Peyer's patch (tissue), 4 donors: ENCODE measurements around the gene POMT1. TPM values are rescaled to one million over a fixed set of nuclear protein-coding genes. Genes with fewer than 3 reads are reported as not detected.

Experiments used
- DNase-seq, 3 donors: peaks; one replicate each; pipeline ENCODE4 v3.0.0-alpha.2; 2017 to 2019
- H3K27ac ChIP-seq, 4 donors: fragments of 200-600 bp; sonication (generic); one replicate each; pipeline ENCODE4 v1.5.1; 2016 to 2019
- H3K27me3 ChIP-seq, 2 donors: fragments of 200-600 bp; sonication (generic); one replicate each; pipeline ENCODE4 v1.5.1; 2019
- H3K36me3 ChIP-seq, 3 donors: fragments of 200-600 bp; sonication (generic); one replicate each; pipeline ENCODE4 v1.5.1; 2016 to 2019
- H3K4me1 ChIP-seq, 4 donors: fragments of 200-600 bp; sonication (generic); one replicate each; pipeline ENCODE4 v1.5.1; 2016 to 2019
- H3K4me3 ChIP-seq, 4 donors: fragments of 200-600 bp; sonication (generic); 1 replicate in 3 of 4; 2 replicates in 1 of 4; pipeline ENCODE4 v1.5.1; 2016 to 2019; ENCODE audit warnings: mild to moderate bottlenecking in 1 of 4
- H3K9me3 ChIP-seq, 4 donors: fragments of 200-600 bp; sonication (generic); one replicate each; pipeline ENCODE4 v1.5.1; 2016 to 2019; ENCODE audit warnings: mild to moderate bottlenecking in 1 of 4
- POLR2A ChIP-seq, 2 donors: fragments of 450-650 bp; IDR thresholded peaks; one replicate each; pipeline ENCODE4 v1.5.1; 2017; ENCODE audit warnings: antibody characterized with exemption in 2 of 2, mild to moderate bottlenecking in 2 of 2, moderate library complexity in 2 of 2
- small RNA-seq, 2 donors: library from RNA; depleted of rRNA; stranded (forward); fragments of <200 nt; gene quantifications; one replicate each; pipeline ENCODE3, GENCODE V24; 2016
- total RNA-seq, 4 donors: library from RNA; depleted of rRNA; stranded (reverse); fragments of >200 nt; gene quantifications; one replicate each; pipeline ENCODE4 v1.1.0, GENCODE V29; 2016
- TF ChIP-seq, protein P1 (sequence below), 6 experiments: fragments of 450-650 bp in 4 of 6; fragments of 200-600 bp in 2 of 6; sonication (generic) in 1 of 6; IDR thresholded peaks; one replicate each; pipeline ENCODE4 v1.5.1; 2017 to 2019; ENCODE audit warnings: antibody characterized with exemption in 6 of 6, mild to moderate bottlenecking in 3 of 6, moderate library complexity in 1 of 6

Gene POMT1
- total RNA-seq, 4 donors from 2014 or later, result 37.1 to 94.8 (median 46.1) TPM

DNA sequence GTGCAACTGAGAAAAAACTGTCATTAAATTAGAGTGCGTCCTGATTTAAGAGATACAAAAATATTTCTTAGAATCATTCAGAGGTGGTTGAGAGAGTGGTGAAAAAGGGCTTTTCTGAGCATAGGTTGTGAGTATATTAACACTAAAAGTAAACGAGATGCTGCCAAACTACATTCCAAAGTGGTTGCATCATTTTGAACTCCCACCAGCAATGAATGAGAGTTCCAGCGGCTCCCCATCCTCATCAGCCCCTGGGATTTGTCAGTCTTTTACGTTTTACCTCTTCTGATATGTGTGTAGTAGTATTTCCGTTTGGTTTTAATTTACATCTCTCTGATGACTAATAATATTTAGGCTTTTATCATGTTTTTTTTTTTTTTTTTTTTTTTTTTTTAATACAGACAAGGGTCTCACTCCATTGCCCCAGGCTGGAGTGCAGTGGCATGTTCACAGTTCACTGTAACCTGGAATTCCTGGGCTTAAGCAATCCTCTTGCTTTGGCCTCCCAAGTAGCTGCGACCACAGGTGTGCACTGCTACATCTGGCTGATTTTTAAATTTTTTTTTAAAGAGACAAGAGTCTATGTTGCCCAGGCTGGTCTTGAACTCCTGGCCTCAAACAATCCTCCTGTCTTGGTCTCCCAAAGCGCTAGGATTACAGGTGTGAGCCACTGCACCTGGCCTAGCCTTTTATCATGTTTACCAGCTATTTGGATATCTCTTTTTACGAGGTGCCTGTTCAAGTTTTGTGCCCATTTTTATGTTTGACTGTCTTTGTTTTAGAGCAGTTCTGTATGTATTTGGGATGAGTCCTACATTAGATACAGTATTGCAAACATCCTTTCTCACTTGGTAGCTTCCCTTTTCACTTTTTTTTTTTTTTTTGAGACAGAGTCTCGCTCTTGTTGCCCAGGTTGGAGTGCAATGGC, 59.6 kb downstream of the POMT1 start:
- no peak overlapping the region for H3K4me3 ChIP-seq
- no peaks in the 10 kb centered on the region for H3K27me3 ChIP-seq
- no peaks in the 10 kb centered on the region for H3K4me1 ChIP-seq
- TF ChIP-seq POLR2A (IDR thresholded peaks at IDR 0.05), result no peak
- TF ChIP-seq, protein P1, sequence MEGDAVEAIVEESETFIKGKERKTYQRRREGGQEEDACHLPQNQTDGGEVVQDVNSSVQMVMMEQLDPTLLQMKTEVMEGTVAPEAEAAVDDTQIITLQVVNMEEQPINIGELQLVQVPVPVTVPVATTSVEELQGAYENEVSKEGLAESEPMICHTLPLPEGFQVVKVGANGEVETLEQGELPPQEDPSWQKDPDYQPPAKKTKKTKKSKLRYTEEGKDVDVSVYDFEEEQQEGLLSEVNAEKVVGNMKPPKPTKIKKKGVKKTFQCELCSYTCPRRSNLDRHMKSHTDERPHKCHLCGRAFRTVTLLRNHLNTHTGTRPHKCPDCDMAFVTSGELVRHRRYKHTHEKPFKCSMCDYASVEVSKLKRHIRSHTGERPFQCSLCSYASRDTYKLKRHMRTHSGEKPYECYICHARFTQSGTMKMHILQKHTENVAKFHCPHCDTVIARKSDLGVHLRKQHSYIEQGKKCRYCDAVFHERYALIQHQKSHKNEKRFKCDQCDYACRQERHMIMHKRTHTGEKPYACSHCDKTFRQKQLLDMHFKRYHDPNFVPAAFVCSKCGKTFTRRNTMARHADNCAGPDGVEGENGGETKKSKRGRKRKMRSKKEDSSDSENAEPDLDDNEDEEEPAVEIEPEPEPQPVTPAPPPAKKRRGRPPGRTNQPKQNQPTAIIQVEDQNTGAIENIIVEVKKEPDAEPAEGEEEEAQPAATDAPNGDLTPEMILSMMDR (IDR thresholded peaks at IDR 0.05), result no peak
- no peak for DNase-seq
- no peaks in the 10 kb centered on the region for H3K36me3 ChIP-seq
- H3K27ac ChIP-seq, result no peak overlapping the region
- H3K9me3 ChIP-seq, result no peaks in the 10 kb centered on the region

DNA sequence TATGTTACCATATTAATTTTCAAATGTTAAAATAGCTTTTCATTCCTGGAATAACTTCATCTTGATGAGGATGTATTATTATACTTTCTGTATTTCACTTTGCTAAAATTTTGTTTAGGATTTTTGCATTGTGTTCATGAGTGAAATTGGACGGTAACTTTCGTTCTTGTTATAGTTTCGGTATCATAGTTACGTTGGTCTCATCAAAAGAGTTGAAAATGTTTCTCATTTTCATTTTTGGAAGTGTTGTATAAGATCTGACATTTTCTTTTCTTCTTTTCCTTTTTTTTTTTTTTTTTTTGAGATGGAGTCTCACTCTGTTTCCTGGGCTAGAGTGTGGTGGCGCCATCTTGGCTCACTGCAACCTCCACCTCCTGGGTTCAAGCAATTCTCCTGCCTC, 62.7 kb downstream of the POMT1 start:
- no peaks in the 10 kb centered on the region for H3K27me3 ChIP-seq
- H3K4me1 ChIP-seq, result no peaks in the 10 kb centered on the region
- DNase-seq, result no peak
- TF ChIP-seq, protein P1 (IDR thresholded peaks at IDR 0.05), result no peak
- no peak for TF ChIP-seq POLR2A (IDR thresholded peaks at IDR 0.05)
- no peak overlapping the region for H3K4me3 ChIP-seq
- H3K36me3 ChIP-seq, result peaks cover 0 to 8% (median 0%) of the 10 kb centered on the region in 3 donors
- no peaks in the 10 kb centered on the region for H3K9me3 ChIP-seq
- no peak overlapping the region for H3K27ac ChIP-seq

DNA sequence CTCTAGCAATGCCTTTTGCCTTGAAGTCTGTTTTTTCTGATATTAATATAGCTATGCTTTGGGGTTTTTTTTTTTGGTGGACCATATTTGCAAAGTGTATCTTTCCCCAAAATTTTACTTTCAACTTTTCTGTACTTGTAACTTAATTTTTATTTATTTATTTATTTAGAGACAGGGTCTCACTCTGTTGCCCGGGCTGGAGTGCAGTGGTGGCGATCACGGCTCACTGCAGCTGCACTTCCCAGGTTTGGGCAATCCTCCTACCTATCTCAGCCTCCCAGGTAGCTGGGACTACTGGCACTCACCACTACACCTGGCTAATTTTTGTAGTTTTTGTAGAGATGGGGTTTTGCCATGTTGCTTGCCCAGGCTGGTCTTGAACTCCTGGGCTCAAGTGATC, 63.4 kb downstream of the POMT1 start:
- no peak for TF ChIP-seq POLR2A (IDR thresholded peaks at IDR 0.05)
- TF ChIP-seq, protein P1 (IDR thresholded peaks at IDR 0.05), result no peak
- no peak overlapping the region for H3K4me3 ChIP-seq
- peaks cover 0 to 8% (median 0%) of the 10 kb centered on the region in 3 donors for H3K36me3 ChIP-seq
- no peak overlapping the region for H3K27ac ChIP-seq
- no peaks in the 10 kb centered on the region for H3K9me3 ChIP-seq
- H3K27me3 ChIP-seq, result no peaks in the 10 kb centered on the region
- no peak for DNase-seq
- no peaks in the 10 kb centered on the region for H3K4me1 ChIP-seq

DNA sequence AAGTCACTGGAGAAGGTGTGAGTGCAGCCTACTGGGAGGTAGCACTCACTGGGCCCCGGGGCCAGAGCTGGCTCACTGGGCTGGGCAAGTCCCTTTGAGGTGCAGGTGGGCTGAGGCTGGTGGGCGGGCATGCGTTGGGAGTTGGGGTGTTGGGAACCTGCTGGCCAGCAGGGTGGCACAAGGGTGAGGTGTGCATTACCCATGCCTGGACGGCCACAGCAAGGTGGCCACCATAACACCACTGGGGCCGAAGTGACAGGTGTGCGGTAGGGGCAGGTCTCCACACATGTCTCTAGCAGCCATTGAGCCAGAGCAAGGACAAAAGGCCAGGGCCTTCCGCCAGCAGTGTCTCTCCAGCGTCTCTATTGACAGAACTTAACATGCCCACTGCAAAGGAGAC, 65.2 kb downstream of the POMT1 start:
- H3K27me3 ChIP-seq, result no peaks in the 10 kb centered on the region
- no peak for DNase-seq
- H3K9me3 ChIP-seq, result no peaks in the 10 kb centered on the region
- peaks cover 0 to 25% (median 0%) of the 10 kb centered on the region in 3 donors for H3K36me3 ChIP-seq
- H3K4me3 ChIP-seq, result no peak overlapping the region
- no peak overlapping the region for H3K27ac ChIP-seq
- H3K4me1 ChIP-seq, result no peaks in the 10 kb centered on the region
- TF ChIP-seq POLR2A (IDR thresholded peaks at IDR 0.05), result no peak
- TF ChIP-seq, protein P1 (IDR thresholded peaks at IDR 0.05), result no peak

Small RNAs within 50 kb of the gene (small RNA-seq; reads per million reads assigned to genes)
- gene SNORD62A, result 0 reads per million in 2 donors
- 0 to 1.2 reads per million in 2 donors for gene SNORD62B

Other genes starting within 250 kb of the POMT1 start
- 1 to 10 TPM in 3 of 4 donors, under 1 TPM in 1; 0.95 to 8.3 (median 3.3) TPM for gene FAM78A, start 226.4 kb upstream of the POMT1 start, total RNA-seq
- 1 to 10 TPM; 1.3 to 3.3 (median 2.4) TPM for gene PLPP7, start 213.2 kb upstream of the POMT1 start, total RNA-seq
- gene PRRC2B, start 108.8 kb upstream of the POMT1 start, total RNA-seq, result 100 to 1,000 TPM; 109 to 174 (median 149) TPM
- 10 to 100 TPM; 20.6 to 37.2 (median 31.1) TPM for gene UCK1, start 28.3 kb downstream of the POMT1 start, total RNA-seq
- gene PRRT1B, start 42.6 kb downstream of the POMT1 start, total RNA-seq, result 1 to 10 TPM in 1 of 4 donors, under 1 TPM in 1, not detected in 2; 0.94 to 3.9 TPM
- 100 to 1,000 TPM in 1 of 4 donors, 10 to 100 TPM in 3; 51.7 to 182 (median 70.7) TPM for gene RAPGEF1, start 237.2 kb downstream of the POMT1 start, total RNA-seq